GM21526 (cell line): Measurements from ENCODE around the gene VEPH1.

Experiments
- ATAC-seq: cut with Tn5 transposase; IDR thresholded peaks from one replicate; pipeline ENCODE4 v1.9.1; 2021; ENCODE audit warnings: moderate library complexity; ENCODE audit not compliant: unreplicated experiment, low FRiP score

Gene VEPH1

DNA sequence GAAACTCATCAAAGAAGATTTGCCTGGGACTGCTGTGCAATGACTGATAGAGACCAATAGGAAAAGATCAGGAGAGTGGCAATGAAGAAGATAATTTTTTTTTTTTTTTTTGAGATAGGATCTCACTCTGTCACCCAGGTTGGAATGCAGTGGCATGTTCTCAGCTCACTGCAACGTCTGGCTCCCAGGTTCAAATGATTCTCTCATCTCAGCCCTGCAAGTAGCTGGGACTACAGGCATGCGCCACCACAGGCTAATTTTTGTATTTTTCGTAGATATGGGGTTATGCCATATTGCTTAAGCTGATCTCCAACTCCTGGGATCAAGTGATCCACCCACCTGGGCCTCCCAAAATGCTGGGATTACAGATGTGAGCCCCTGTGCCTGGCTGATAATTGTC is 226.4 kb downstream of the VEPH1 start:
- ATAC-seq = no peak

DNA sequence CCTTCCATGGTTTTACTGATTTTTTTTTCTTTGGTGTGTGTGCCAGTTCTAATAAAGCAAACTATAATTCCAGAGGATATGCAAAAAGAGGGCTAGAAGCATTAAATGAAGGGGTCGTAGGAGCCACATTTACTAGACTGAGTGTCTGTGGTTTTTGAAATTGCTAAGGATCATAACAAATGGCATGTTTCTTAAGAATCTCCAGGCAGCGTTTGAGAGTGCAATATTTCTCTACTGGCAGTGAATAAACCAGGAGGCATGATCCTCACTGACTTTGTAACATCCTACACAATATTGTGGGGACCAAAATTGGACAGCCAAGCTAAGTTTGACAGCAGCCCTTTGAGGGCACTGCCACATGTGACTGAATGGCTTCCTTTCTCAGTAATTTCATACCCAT is 227.4 kb downstream of the VEPH1 start:
- ATAC-seq = no peak

DNA sequence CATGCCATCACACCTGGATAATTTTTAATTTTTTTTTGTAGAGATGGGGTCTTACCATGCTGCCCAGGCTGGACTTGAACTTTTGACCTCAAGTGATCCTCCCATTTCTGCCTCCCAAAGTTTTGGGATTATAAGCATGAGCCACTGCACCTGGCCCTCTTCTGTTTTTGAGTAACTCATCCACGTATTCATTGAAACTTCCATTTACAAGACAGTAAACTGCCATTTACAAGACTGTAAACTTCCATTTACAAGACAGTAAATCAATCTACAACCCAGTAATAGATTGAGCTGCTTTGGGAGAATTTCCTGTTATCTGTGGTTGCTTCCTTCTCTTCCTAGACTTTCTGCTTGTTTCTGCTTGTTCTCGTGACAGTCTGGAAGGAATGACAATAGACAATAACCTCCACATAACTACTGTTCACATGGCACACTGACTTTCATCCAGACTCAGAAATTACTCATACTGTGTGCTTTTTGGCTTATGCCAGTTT is 228.5 kb downstream of the VEPH1 start:
- ATAC-seq = no peak

DNA sequence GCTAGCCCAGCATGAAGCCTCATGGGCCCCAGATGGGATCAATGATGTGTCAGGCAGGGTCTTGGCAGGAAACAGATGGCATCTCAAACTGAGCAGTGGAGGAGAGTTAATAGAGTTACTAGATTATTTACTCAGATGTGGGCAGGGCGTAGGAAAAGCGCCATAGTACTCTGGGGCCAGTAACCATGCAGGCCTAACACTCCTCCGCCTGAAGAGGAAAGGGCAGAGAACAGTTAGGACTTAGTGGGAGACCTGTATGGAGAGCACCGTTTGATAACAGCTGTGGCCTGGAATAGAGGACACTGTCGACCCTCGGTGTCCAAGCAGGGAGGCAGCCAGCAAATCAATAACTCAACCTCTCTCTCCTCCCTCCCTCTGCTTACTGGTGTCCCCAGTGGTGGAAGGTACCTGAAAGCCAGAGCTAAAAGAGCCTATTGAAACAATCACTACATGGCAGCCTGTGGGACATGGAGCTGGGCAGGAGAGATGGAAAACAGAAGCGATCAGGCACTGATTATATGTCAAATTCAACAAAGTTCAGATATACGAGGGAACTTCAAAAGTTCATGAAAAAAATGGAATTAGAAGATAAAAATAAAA is 231.8 kb downstream of the VEPH1 start:
- no peak for ATAC-seq

DNA sequence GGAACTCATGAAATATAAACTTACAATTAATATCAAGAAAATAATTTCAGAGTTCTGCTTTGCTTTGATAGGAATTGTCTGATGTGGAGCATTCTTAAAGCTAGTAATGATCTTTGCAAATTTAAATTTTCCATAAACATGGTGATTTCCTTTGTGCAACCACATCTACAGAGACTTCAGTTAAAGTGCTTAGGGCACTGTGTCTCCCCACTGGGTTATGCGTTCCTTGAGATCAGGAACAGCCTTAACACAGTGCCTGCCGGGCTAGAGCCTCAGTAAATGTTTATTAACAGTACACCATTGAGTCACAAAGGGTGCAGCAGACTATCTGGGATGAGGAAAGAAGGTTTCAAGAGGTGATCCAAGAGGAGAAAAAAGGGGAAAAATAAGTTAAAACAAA is 235.2 kb downstream of the VEPH1 start:
- ATAC-seq = no peak

DNA sequence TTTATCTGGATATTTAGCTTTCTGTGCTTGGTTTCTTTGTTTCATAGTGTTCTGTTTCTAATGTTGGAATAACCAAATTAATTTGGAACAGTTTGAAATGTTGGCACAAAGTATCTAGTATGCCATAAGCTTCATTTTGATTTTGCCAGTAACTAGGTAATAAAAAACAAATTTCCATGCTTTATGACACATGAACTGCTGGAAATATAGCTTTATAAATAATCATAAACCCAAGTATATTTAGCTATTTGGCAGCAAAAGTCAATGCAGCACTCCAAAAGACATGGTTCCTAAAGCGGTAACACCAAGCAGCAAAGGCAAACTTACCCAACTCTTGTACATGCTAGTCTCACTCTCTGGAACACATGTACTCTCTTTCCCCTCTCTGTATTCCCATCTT is 237.3 kb downstream of the VEPH1 start:
- no peak for ATAC-seq

DNA sequence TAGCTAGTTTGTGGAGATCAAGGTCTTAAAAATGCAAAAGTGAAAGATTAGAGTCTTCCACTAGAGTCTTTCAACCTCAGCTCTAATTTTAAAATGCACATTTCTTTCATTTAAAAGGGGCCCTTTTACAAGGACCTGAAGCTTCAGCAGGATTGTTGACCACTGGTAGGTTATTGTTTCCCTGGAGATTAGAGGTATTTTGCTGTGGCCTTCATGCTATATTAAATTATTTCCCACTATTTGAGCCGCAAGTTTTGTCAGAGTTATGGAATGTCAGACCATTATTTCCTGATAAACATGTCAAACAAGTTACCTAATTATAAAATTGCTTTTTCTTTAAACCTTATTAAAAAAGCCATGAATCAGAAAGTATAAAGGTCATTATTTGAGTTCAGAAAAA is 240.2 kb downstream of the VEPH1 start:
- ATAC-seq = no peak

DNA sequence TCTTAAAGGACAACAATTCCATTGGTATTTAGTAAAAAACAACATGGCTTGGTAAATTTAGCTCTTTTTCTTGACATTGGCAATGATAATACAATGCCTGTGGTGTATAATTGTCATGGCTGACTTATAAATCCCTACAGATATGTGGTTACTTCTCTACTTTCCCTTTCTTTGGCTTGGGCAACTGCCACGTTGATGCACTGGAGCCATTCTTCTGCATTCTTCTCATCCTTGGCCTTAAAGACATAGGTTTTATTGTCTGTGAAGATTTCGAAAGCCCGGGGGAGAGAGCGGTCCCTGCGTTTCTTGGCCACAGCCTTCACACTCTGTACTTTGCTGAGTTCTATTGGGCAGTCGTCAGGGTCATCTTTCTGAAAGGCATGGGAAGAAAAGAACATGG is 242.2 kb downstream of the VEPH1 start:
- ATAC-seq = no peak

DNA sequence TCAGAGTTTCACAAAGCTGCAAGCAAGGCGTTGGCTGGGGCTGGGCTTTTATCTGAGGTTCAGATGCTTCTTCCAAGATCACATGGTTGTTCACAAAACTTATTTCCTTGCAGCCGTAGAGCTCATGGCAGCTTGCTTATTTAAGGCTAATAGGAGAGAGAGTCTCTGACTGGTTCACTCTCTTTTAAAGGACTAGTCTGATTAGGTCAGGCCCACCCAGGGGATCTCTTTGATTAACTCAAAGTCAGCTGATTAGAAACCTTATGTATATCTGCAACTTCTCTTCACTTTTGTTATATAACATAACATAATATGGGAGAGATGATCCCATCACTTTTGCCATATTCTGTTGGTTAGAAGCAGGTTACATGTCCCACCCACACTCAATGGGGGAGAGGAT is 243.4 kb downstream of the VEPH1 start:
- no peak for ATAC-seq

DNA sequence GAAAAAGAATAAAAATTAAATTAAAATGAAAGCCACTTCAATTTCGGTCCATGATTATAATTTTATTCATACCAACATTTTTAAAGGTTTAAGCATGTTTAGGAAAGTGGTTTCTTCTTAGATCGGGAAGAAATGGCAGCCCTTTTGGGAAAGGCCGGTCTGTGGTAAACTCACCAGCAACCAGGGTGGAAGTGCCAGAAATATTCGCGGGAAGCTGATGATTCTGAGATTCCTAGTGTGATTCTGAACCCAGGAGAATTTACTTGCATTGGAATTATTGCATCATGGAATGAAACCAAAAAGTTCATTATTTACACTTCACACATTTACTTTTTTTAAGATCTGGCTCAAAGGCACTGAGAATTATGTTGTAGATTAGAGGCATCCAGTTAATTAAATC is 246.1 kb downstream of the VEPH1 start:
- no peak for ATAC-seq

DNA sequence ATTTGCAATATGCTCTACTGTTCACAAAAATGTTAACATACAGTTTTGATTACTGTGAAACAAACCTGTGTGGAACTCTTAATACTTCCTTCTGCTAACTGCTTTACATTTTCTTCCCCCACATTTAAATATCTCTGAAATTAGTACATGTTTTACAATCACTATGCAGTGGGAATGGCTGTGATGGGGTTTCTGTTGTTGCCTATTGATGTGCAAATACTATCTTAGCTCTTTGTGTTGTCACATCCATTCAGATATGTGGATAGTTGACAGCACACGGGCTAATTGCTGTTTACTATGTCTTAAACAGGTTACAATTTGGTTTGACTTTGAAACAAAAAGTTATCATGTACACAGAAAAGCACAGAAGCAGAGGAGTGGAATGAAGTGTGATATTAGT is 247.4 kb downstream of the VEPH1 start:
- no peak for ATAC-seq

DNA sequence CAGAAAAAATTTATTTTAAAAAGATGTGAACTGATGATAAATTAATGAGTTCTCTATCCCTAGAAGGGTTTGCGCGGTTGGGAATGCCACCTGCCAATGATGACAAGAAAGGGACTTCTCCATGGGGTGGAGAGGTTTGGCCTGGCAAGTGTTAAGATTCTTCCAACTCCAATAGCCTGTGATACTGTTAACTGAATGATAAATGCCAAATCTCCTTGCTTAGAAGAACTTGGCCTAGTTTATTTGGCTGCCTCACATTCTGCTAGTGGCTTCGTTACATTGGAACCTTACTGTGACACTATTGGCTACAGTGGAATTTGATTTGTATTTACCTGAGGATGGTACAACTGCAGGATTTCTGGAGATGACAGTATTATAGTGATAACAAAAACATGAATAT is 251.5 kb downstream of the VEPH1 start:
- no peak for ATAC-seq

DNA sequence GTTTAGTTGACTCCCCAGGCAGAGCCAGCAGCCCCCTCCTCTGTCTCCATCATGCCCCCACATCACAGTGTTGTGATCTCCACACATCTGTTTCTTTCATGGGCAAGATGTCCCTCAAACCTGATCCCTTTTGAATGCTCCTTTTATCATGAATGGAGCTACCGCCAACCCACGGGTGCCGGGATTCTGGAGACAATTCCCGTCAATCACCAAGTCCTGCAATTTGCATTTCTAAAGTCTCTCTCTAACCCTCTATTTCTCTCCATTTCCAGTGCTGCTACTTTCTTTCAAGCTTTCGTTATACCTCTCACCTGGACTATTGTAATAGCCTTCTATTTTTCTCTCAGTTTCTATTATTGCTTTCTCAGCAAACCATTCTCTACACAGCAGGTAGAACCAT is 253.6 kb downstream of the VEPH1 start:
- no peak for ATAC-seq

DNA sequence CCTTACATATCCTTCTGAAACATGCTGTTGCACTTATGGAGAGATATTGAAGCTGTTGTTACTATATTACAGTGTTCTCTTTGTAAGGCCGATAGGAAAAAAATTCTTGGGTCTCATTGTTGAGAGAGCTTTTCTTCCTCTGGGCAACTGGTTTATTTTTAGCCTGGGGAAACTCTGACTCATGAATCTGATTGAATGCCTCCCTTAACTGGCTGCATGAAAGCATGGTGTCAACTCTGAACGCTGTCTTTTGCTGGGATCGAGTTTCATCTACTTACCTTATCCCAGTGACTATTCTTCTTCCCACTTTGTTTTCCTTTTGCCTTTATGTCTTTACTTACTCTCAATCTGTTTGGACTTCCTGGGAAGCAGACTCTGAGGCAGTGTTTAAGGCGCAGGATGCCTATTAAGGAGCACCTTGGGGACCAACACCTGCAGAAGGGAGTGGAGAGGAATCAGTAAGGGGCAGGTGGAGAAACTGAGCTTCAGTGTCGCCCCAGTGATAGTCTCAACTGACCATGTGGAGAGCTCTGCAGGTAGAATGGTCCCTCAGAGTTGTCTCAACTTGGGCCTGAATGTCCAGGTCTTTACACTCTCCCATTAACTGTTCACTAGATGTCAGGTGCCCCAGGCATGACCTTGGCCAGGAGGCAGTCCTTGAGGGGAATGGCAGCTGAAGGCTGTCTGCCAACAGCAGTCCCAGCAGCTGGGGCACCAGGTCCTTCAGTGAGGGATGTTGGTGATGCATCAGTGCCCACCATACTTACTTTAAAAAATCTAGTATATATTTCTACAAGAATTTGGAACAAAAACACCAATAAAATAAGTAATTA is 254.4 kb downstream of the VEPH1 start:
- no peak for ATAC-seq

DNA sequence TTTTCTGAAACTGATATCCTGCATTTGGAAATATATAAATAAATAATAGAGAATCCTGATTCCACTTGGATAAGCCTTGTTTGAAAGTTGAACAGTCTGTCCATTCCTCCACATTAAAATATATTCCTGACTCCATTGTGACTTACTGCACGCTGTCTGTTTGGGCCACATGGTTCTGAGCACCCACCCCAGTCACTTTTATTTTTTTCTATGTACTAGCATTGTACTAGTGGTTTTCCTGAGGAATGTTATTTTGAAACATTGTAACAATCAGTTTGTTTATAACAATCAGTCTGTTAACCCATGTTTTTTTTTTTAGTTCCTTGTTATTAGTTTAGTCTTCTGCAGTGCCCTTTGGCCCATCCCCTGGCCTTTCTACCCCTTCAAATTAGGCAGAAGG is 255.8 kb downstream of the VEPH1 start:
- ATAC-seq = no peak

DNA sequence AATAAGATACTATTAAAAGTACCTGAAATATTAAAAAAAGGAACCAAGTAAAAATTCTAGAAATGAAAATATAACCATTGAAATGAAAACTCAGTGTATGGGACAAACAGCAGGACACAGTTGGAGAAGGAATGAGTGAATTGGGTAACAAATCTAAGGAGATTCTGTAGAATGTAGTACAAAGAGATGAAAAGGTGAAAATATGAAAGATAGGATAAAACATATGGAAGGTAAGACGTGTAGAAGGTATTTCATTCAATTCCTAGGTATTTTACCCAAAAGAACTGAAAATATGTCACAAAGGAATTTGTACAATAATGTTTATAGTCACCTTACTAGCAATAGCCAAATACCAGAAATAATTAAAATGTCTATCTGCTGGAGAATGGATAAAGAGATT is 260.4 kb downstream of the VEPH1 start:
- ATAC-seq = no peak

DNA sequence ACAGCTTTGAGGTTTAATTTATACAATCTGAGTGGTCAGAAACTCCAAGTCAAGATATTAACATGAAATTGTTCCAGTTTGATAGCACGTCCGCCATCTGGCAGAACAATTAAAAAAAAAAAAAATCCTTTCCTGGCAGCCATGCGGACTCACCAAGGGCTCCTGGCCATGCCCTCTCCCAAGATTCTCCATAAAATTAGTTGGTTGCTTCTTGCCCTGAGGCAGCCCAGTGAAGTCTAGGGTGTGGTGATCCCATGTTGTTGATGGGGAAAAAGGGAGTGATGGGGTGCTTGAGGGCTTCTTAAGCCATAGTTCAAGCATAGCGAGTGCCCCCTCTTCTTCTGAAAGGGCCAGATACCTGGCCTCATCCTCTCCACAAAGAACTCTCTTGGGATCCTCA is 261.6 kb downstream of the VEPH1 start:
- no peak for ATAC-seq

DNA sequence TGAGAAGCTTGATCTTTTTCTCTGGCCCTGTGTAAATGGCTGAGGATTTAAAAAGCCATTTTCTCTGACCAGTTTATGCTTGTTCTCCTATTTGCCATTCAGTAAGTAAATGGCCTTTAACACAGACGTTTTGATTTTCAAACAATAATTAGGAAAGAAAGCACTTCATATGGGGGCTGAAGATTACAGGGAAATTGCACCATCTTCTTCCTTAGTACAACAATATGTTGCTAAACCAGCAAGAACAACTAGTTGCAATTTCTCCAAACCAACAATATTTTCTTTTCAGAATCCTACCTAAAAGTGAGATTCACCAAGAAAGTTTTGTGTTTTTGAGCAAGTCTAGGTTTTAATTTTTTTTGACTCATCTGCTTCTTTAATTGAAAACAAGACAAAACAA is 262.8 kb downstream of the VEPH1 start:
- no peak for ATAC-seq

DNA sequence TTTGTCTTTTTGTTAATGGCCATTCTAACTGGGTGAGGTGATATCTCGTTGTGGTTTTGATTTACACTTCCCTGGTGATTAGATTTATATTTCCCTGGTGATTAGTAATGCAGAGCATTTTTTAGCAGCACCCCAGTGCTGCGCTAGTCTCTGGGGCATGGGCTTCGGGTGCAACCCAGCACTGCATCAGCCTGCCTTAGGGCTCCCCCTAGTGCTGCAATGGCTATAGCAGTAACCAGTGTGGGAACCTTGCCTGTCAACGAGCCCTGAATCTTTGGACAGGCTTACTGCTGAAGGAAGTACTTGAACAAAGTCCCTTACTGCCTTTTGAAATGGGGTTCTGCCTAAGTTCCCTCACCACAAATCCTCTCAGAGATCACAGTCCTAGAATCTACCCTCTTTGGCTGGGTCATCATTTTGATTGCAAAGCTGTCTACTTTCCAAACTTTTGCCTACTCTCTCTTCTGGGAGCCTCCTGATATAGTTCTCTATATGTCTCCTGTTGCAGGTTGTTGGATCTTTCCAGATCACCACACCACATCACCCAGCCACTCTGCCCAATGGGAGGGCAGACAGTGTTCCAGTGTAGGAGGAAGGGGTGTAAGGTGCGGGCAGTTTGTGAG is 264.0 kb downstream of the VEPH1 start:
- ATAC-seq = peak; percentile 100

DNA sequence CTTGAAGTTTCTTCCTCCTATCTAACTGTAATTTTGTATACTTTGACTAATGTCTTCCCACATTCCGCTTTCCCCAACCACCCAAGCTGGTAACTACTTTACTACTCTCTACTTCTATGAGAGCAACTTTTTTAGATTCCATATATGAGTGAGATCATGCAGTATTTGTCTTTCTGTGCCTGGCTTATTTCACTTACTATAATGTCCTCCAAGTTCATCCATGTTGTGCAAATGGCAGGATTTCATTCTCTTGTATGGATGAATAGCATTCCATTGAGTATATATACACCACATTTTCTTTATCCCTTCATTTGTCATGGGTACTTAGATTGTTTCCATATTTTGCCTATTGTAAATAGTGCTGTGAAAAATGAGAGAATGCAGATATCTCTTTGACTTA is 264.8 kb downstream of the VEPH1 start:
- no peak for ATAC-seq

DNA sequence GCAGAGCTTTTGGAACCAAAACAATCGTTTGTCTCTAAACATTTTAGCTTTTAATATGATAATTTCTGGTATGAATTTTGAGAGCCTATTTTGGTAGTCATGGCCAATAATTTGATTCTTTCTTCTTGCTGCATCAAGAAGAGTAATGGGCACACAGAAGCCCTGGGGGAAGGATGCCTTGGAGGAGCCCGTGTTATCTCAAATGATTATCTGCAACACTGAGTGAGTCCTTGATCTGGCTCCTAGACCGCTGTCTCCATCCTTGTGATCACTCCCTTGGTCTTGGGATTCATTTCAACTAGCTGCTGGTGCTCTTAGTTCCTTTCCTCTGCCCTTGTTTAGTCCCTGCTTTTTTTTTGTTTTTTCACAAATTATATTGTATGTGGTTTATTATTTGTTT is 265.3 kb downstream of the VEPH1 start:
- ATAC-seq = no peak

DNA sequence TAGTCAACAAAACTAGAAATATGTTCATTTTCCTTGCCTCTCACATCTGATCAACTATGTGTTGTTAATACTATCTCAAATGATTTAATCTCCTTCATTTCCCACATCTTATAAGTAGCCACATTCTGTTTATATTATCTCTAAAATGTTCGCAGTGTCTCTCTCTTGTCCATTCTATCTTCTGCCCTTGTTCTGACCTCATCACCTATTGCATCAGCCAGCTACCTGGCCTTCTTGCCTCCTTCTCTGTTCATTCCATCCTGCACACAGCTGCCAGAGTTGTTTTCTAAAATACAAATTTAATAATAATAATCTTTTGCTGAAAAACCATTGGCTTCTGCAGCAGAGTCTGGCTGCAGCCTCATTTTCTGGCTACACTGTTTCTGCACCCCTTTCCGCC is 267.9 kb downstream of the VEPH1 start:
- no peak for ATAC-seq
